ENCODE measurements around the gene ACSS3. TPM values are rescaled to one million over a fixed set of nuclear protein-coding genes. Genes with fewer than 3 reads are reported as not detected.

The ACSS3 gene
- total and polyA plus RNA-seq, 9 of the 15 experiments (the other 6 are each of a cell fraction or from before 2014, with no cell fraction given), result 0.40 TPM; not detected in 8

DNA sequence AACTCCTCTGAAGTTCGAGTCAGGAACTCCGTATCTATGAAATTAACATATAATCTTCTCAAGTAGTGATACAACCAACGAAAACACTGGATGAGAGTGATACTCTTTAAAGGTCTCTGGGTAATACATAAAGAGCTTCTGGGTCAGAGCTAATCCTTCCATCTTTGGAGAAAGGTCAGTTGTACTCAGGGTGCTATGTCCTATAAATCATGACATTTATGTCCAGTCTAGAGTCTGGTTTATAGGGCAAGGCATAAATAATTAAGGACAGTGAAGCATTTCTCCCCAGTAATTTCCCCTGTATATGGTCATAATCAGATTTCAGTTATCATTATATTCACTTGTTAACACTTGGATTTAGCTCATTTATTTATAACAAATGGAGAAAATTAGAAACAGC, 90.6 kb downstream of the ACSS3 start:
- no peak for DNase-seq (ENCODE audit: extremely low read depth in 1 of 4, low spot score in 3 of 4)
- no peaks in the 10 kb centered on the region for H3K36me3 ChIP-seq (ENCODE audit: control insufficient read depth, insufficient read depth, low read length)
- H3K9ac ChIP-seq (ENCODE audit: insufficient read depth in 1 of 2, low read depth in 2 of 2, low read length in 2 of 2), result no peak overlapping the region
- ATAC-seq, result no peak
- no peak overlapping the region for H3K4me3 ChIP-seq
- H3K9me3 ChIP-seq (replicated peaks; ENCODE audit: control insufficient read depth, insufficient read depth, low read depth, low read length), result peaks cover 4% of the 10 kb centered on the region; the same call in 1 of the 2 replicates
- H3K9me1 ChIP-seq (ENCODE audit: control insufficient read depth, insufficient read depth, low read length), result no peaks in the 10 kb centered on the region
- H3K4me2 ChIP-seq (ENCODE audit: insufficient read depth, low read length), result no peak overlapping the region
- no peak for FAIRE-seq
- intact Hi-C loops (cut with micrococcal nuclease), result no loop called here
- in situ Hi-C loops (cut with MboI), result no loop called here
- no peaks in the 10 kb centered on the region for H3K4me1 ChIP-seq (replicated peaks in 1 of 2; ENCODE audit: control insufficient read depth in 2 of 2, insufficient read depth in 2 of 2, low read length in 2 of 2)
- H3K27me3 ChIP-seq (ENCODE audit: control insufficient read depth in 2 of 2, insufficient read depth in 2 of 2, low read length in 2 of 2), result no peaks in the 10 kb centered on the region
- no peak overlapping the region for H2AFZ ChIP-seq (ENCODE audit: low read depth, low read length)
- no TSS peak for BruUV-seq (replicated peaks)
- no peaks in the 10 kb centered on the region for H4K20me1 ChIP-seq (replicated peaks; ENCODE audit: control insufficient read depth, insufficient read depth, low read length)
- CTCF ChIA-PET (ENCODE audit: low intra/inter-chr PET ratio), result no interaction called here
- H3K27ac ChIP-seq (ENCODE audit: extremely low read depth, low read depth, low read length), result no peak overlapping the region
- no peaks in the 10 kb centered on the region for H3K79me2 ChIP-seq (ENCODE audit: control insufficient read depth, insufficient read depth, low read length)
- WGBS (ENCODE audit: insufficient coverage, low coverage, missing lambda C conversion rate), result 0% methylated on average over 3 of the region's 3 CpGs
- POLR2A ChIA-PET, result no interaction called here
- no peak for TF ChIP-seq RCOR1 (IDR thresholded peaks at IDR 0.05; ENCODE audit: borderline replicate concordance in 1 of 2, low read depth in 2 of 2, low read length in 2 of 2)
- no peak for TF ChIP-seq KLF10 (CRISPR knock-in tag; IDR thresholded peaks at IDR 0.05)

GRCh38 chr12:81170072-81170471, 92.2 kb downstream of the ACSS3 start:
- FAIRE-seq, result no peak
- Histone ChIP-seq H2AFZ (ENCODE audit: low read depth, low read length) (no peak overlapping the region), H3K9me3 (replicated peaks; ENCODE audit: control insufficient read depth, insufficient read depth, low read depth, low read length) (peaks cover 4% of the 10 kb centered on the region; the same call in 1 of the 2 replicates), H3K27ac (ENCODE audit: extremely low read depth, low read depth, low read length) (no peak overlapping the region), H3K79me2 (ENCODE audit: control insufficient read depth, insufficient read depth, low read length) (no peaks in the 10 kb centered on the region), H3K4me3 (no peak overlapping the region), H3K36me3 (ENCODE audit: control insufficient read depth, insufficient read depth, low read length) (no peaks in the 10 kb centered on the region), H3K4me1 (replicated peaks in 1 of 2; ENCODE audit: control insufficient read depth in 2 of 2, insufficient read depth in 2 of 2, low read length in 2 of 2) (no peaks in the 10 kb centered on the region), H3K9me1 (ENCODE audit: control insufficient read depth, insufficient read depth, low read length) (no peaks in the 10 kb centered on the region), H3K9ac (ENCODE audit: insufficient read depth in 1 of 2, low read depth in 2 of 2, low read length in 2 of 2) (no peak overlapping the region), H4K20me1 (replicated peaks; ENCODE audit: control insufficient read depth, insufficient read depth, low read length) (no peaks in the 10 kb centered on the region), H3K27me3 (ENCODE audit: control insufficient read depth in 2 of 2, insufficient read depth in 2 of 2, low read length in 2 of 2) (no peaks in the 10 kb centered on the region), H3K4me2 (ENCODE audit: insufficient read depth, low read length) (no peak overlapping the region)
- no TSS peak for BruUV-seq (replicated peaks)
- ChIA-PET CTCF (ENCODE audit: low intra/inter-chr PET ratio) (no interaction called here), POLR2A (no interaction called here)
- no peak for ATAC-seq
- intact Hi-C loops (cut with micrococcal nuclease), result no loop called here
- in situ Hi-C loops (cut with MboI), result no loop called here
- DNase-seq (ENCODE audit: extremely low read depth in 1 of 4, low spot score in 3 of 4), result no peak
- no peak for TF ChIP-seq C11orf30 (IDR thresholded peaks at IDR 0.05; ENCODE audit: low read depth)
- no peak for TF ChIP-seq CEBPB (tag; IDR thresholded peaks at IDR 0.05)
- no peak for TF ChIP-seq WHSC1 (IDR thresholded peaks at IDR 0.05; ENCODE audit: low read length)
- TF ChIP-seq THAP7 (CRISPR knock-in tag; IDR thresholded peaks at IDR 0.05), result no peak
- no peak for TF ChIP-seq NR3C1 (CRISPR knock-in tag; IDR thresholded peaks at IDR 0.05)
- no peak for TF ChIP-seq IRF9 (tag; IDR thresholded peaks at IDR 0.05)
- TF ChIP-seq POLR2A (conservative IDR thresholded peaks at IDR 0.05), result no peak
- TF ChIP-seq, protein P1, sequence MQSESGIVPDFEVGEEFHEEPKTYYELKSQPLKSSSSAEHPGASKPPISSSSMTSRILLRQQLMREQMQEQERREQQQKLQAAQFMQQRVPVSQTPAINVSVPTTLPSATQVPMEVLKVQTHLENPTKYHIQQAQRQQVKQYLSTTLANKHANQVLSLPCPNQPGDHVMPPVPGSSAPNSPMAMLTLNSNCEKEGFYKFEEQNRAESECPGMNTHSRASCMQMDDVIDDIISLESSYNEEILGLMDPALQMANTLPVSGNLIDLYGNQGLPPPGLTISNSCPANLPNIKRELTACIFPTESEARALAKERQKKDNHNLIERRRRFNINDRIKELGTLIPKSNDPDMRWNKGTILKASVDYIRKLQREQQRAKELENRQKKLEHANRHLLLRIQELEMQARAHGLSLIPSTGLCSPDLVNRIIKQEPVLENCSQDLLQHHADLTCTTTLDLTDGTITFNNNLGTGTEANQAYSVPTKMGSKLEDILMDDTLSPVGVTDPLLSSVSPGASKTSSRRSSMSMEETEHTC (IDR thresholded peaks at IDR 0.05), result no peak
- TF ChIP-seq, protein P2, sequence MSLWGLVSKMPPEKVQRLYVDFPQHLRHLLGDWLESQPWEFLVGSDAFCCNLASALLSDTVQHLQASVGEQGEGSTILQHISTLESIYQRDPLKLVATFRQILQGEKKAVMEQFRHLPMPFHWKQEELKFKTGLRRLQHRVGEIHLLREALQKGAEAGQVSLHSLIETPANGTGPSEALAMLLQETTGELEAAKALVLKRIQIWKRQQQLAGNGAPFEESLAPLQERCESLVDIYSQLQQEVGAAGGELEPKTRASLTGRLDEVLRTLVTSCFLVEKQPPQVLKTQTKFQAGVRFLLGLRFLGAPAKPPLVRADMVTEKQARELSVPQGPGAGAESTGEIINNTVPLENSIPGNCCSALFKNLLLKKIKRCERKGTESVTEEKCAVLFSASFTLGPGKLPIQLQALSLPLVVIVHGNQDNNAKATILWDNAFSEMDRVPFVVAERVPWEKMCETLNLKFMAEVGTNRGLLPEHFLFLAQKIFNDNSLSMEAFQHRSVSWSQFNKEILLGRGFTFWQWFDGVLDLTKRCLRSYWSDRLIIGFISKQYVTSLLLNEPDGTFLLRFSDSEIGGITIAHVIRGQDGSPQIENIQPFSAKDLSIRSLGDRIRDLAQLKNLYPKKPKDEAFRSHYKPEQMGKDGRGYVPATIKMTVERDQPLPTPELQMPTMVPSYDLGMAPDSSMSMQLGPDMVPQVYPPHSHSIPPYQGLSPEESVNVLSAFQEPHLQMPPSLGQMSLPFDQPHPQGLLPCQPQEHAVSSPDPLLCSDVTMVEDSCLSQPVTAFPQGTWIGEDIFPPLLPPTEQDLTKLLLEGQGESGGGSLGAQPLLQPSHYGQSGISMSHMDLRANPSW (CRISPR knock-in tag; IDR thresholded peaks at IDR 0.05), result no peak
- no peak for TF ChIP-seq PHB2 (IDR thresholded peaks at IDR 0.05; ENCODE audit: low read depth)
- TF ChIP-seq PYGO2 (tag; IDR thresholded peaks at IDR 0.05), result no peak

Data from K562 (cell line).